Measurements from ENCODE around the gene BCL11B. TPM values are rescaled to one million over a fixed set of nuclear protein-coding genes. Genes with fewer than 3 reads are reported as not detected.

BCL11B gene
- total RNA-seq, 4 donors from 2014 or later = 0.21 to 0.78 (median 0.26) TPM

DNA sequence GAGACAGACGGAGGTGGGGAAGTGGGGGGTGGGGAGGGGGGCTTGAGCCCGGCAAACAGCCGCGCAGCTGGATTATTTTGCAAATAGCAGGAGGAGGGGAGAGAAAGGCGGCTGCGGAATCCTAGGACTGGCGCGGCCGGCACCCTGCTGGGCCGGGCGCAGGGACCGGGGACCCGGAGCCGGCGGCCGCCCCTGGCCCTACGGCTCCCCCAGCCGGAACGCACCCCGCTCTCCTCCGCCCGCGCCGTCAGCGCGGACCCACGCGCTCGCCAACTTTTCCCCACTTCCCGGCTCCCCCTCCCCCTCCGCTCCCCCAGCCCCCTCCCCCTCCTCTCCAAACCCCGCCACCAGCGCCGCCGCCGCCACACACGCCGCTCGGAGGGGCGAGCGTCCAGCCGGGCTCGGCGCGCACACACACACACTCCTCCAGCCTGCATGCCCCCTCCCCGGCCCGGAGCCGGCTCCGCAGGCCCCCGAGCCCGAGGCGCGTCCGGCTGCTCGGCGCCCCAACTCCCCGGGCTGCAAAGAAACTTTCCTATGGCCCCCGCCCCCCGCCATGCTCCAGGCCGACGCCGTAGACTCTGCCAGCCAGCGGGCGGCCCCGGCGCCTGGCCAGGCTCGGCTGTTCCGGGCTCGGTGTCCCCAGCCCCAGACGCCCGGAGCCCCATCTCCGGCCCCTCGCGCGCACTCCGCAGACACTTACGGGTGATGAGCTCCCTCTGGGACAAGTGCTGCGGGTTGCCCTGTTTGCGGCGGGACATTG is 1.4 kb downstream of the BCL11B start:
- Histone ChIP-seq H3K4me1 (peaks cover 0 to 68% (median 26%) of the 10 kb centered on the region in 4 donors), H3K36me3 (no peaks in the 10 kb centered on the region), H3K4me3 (peak overlapping the region in 3 of 4 donors; percentile 7 to 47 (median 44)), H3K9me3 (no peaks in the 10 kb centered on the region), H3K27ac (peak overlapping the region in 1 of 4 donors; percentile 74), H3K27me3 (peaks cover 0 to 96% of the 10 kb centered on the region in 2 donors)
- 1% methylated on average over 68 to 70 of the region's 80 CpGs for WGBS, 2 donors
- TF ChIP-seq, protein P1, sequence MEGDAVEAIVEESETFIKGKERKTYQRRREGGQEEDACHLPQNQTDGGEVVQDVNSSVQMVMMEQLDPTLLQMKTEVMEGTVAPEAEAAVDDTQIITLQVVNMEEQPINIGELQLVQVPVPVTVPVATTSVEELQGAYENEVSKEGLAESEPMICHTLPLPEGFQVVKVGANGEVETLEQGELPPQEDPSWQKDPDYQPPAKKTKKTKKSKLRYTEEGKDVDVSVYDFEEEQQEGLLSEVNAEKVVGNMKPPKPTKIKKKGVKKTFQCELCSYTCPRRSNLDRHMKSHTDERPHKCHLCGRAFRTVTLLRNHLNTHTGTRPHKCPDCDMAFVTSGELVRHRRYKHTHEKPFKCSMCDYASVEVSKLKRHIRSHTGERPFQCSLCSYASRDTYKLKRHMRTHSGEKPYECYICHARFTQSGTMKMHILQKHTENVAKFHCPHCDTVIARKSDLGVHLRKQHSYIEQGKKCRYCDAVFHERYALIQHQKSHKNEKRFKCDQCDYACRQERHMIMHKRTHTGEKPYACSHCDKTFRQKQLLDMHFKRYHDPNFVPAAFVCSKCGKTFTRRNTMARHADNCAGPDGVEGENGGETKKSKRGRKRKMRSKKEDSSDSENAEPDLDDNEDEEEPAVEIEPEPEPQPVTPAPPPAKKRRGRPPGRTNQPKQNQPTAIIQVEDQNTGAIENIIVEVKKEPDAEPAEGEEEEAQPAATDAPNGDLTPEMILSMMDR (IDR thresholded peaks at IDR 0.05) = no peak
- TF ChIP-seq EP300 (IDR thresholded peaks at IDR 0.05) (no peak), POLR2A (IDR thresholded peaks at IDR 0.05) (no peak)
- no peak for DNase-seq (ENCODE audit: low spot score in 2 of 2)

DNA sequence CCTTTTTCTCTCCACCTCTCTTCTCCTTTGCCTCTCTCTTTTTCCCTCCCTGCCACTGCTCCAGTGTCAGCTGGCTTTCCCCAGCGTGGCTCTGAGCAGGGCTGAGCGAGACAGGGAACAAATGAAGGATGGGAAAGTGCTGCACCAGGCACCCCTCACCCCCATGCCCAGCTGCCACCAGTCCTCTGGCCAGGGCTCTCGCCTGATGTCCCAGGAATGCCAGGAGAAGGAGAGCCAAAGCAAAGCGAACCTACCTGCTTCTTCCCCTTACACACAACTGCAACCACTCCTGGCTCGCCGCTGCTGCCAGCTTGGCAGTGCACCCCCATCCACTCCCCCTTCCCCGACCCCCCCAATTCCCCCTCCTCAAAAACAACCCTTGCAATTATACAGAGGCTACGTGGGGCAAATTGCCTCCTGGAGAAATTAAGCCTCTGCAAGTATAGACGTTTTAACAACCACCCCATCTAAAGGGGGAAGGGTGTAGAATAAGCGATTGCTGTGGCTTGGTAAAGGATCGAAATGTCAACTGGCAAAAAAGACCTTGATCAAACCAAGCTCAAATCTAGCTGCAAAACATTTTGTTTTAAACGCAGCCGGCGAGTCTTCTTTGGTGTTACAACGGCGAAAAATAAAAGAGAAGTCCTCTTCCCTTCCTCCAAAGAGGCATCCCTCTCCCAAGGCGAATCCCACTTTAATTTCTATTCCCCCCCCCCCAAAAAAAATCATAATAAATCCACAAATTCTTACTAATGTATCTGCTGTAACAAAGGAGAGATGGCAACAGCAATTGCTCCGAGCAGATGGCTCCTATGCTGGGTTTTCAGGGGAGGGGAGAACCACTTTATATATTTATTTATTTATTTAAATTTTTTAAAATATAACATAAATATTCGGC is 2.9 kb downstream of the BCL11B start:
- DNase-seq (ENCODE audit: low spot score in 2 of 2) = no peak
- peaks cover 0 to 99% of the 10 kb centered on the region in 2 donors for H3K27me3 ChIP-seq
- peaks cover 0 to 58% (median 24%) of the 10 kb centered on the region in 4 donors for H3K4me1 ChIP-seq
- WGBS, 2 donors = 8 to 13% methylated on average over 19 of the region's 19 CpGs
- TF ChIP-seq, protein P1 (IDR thresholded peaks at IDR 0.05) = no peak
- TF ChIP-seq POLR2A (IDR thresholded peaks at IDR 0.05) = no peak
- TF ChIP-seq EP300 (IDR thresholded peaks at IDR 0.05) = no peak
- H3K9me3 ChIP-seq = no peaks in the 10 kb centered on the region
- peak overlapping the region in 1 of 4 donors; percentile 48 for H3K27ac ChIP-seq
- H3K4me3 ChIP-seq = peak overlapping the region in 2 of 4 donors; percentile 44 to 47
- no peaks in the 10 kb centered on the region for H3K36me3 ChIP-seq

DNA sequence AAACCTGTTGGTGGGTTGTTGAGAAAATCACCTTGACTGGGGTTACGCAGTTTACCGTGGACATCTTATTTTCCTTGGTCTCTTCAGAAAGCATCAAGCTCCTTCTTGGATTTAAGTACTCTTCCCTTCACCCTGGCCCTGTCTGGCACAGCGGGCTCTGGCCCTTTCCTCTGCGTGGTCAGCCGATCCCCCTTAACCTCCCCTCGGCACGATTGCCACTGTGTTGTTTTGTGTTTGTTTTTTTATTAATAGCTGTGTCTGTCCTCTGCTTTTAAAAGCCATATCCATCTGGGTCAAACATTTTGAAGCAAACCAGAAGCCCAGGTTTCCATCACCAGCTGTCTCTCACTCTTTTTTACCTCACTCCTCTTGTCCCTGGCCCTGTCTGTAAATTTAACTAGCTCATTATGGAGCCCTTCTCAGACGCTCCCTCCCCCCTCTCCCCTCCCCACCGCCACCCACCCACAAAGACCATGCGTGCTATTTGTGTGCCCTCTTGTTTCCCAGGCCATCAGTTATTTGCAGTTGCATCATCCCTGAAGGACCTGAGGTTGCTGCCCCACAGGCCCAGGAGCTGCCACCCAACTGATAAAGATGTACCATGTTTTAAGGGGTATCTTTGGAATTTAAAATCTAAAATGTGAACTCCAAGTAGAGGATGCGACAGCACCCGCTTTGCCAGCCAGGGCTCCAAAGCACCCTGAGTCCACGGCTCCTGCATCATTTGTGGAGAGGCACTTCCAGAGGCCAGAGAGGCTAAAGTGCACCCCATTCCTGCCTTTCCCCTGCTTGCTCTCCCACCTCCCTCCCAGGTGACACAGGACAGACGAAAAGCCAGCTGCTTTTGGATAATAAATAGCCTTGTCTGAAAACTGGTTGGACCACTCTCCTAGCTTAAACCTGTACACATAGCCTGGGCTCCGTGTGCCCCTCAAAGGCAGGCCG is 3.9 kb downstream of the BCL11B start:
- TF ChIP-seq POLR2A (IDR thresholded peaks at IDR 0.05) (no peak), EP300 (IDR thresholded peaks at IDR 0.05) (no peak)
- TF ChIP-seq, protein P1 (IDR thresholded peaks at IDR 0.05) = no peak
- H3K27ac ChIP-seq = peak overlapping the region in 1 of 4 donors; percentile 48
- H3K4me3 ChIP-seq = peak overlapping the region in 1 of 4 donors; percentile 14
- H3K4me1 ChIP-seq = peaks cover 0 to 48% (median 15%) of the 10 kb centered on the region in 4 donors
- H3K36me3 ChIP-seq = no peaks in the 10 kb centered on the region
- no peak for DNase-seq (ENCODE audit: low spot score in 2 of 2)
- H3K27me3 ChIP-seq = peaks cover 0 to 99% of the 10 kb centered on the region in 2 donors
- WGBS, 2 donors = 26 to 34% methylated on average over 16 of the region's 16 CpGs
- no peaks in the 10 kb centered on the region for H3K9me3 ChIP-seq

DNA sequence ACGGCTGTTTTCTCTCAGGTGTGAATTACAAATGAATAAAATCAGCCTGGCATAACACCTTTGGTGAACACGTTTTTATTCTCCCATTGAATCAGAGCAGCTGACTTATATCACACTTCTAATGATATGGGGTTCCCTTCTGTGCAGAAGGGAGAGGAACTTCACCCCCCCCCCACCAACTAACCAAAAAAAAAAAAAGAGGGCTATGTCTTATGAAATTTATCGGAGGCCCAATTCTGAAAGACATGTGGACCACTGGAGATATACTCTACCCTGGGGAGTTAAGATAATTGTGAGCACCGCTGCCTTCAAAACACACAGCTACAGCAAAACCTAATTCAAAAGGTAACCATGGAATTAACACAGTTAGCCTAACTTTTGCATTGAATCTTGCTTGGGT is 4.6 kb downstream of the BCL11B start:
- WGBS, 2 donors = 50 to 51% methylated on average over 4 of the region's 4 CpGs
- Histone ChIP-seq H3K4me1 (peaks cover 0 to 41% (median 10%) of the 10 kb centered on the region in 4 donors), H3K27ac (no peak overlapping the region), H3K36me3 (no peaks in the 10 kb centered on the region), H3K4me3 (no peak overlapping the region), H3K9me3 (no peaks in the 10 kb centered on the region), H3K27me3 (peaks cover 0 to 99% of the 10 kb centered on the region in 2 donors)
- no peak for DNase-seq (ENCODE audit: low spot score in 2 of 2)
- no peak for TF ChIP-seq EP300 (IDR thresholded peaks at IDR 0.05)
- no peak for TF ChIP-seq POLR2A (IDR thresholded peaks at IDR 0.05)
- TF ChIP-seq, protein P1 (IDR thresholded peaks at IDR 0.05) = no peak

Measured in tibial nerve (tissue), 4 donors.